GM21825 (cell line): ENCODE measurements around the gene PDE5A.
A peak's percentile ranks its signal among the peaks of the same experiment; 100 is the strongest.
"Not testable (repeated sequence)": the region's sequence is repeated elsewhere in the genome, so short reads cannot be mapped to it uniquely, and the experiment has no call there.

ENCODE experiments used
- ATAC-seq: cut with Tn5 transposase; IDR thresholded peaks from one replicate; pipeline ENCODE4 v1.9.1; 2021; ENCODE audit warnings: mild to moderate bottlenecking, moderate library complexity; ENCODE audit not compliant: unreplicated experiment

Gene PDE5A

GRCh38 chr4:119478446-119479179 is 150.0 kb downstream of the PDE5A start:
- no peak for ATAC-seq

- ATAC-seq: no peak
Measured at GRCh38 chr4:119477412-119478053, 151.1 kb downstream of the PDE5A start.

- no peak for ATAC-seq
Measured at GRCh38 chr4:119471259-119471658, 157.3 kb downstream of the PDE5A start.

GRCh38 chr4:119470737-119471063 is 157.9 kb downstream of the PDE5A start:
- ATAC-seq: peak; percentile 58

- peak; percentile 50 for ATAC-seq
Measured at GRCh38 chr4:119470021-119470736, 158.4 kb downstream of the PDE5A start.

- not testable (repeated sequence) for ATAC-seq
Measured at GRCh38 chr4:119469039-119469438, 159.6 kb downstream of the PDE5A start.

- ATAC-seq: not testable (repeated sequence)
Measured at GRCh38 chr4:119462733-119463132, 165.9 kb downstream of the PDE5A start.

- not testable (repeated sequence) for ATAC-seq
Measured at GRCh38 chr4:119455734-119456133, 172.9 kb downstream of the PDE5A start.

GRCh38 chr4:119454491-119455270 is 173.9 kb downstream of the PDE5A start:
- ATAC-seq: peak; percentile 100

GRCh38 chr4:119454151-119454490 is 174.5 kb downstream of the PDE5A start:
- ATAC-seq: peak; percentile 1

- not testable (repeated sequence) for ATAC-seq
Measured at GRCh38 chr4:119453286-119453685, 175.3 kb downstream of the PDE5A start.

GRCh38 chr4:119449851-119450250 is 178.8 kb downstream of the PDE5A start:
- ATAC-seq: not testable (repeated sequence)
